ENCODE data around the gene RFX4.

DNA sequence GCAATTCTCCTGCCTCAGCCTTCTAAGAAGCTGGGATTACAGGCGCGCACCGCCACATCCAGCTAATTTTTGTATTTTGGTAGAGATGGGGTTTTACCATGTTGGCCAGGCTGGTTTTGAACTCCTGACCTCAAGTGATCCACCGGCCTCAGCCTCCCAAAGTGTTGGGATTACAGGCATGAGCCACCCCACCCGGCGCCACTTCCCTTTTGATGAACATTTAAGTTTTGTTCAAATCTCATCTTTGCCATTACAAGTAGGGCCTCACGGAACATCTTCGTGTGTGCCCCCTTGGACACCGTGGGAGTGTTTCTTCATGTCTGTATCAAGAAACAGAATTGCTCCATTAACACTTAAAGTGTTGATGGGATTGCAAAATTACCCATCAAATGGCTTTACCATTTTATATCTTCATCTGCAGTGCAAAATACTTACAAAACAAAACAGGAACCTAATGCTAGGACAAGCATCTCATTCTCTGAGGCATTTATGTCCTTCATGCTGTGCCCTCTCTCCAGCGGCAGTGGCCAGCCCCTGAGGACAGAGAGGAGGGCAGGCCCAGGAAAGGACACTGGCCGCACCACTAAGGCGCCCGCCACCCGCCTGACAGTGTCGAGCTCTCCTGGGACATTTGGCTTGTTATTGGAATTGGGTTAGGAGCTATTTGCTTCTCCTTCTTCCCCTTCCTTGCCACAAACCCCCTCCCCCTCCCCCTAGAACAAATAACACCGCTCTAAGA lies 61.7 kb downstream of the RFX4 start:
- TF ChIP-seq SPI1 (IDR thresholded peaks at IDR 0.05; ENCODE audit: low read depth, low read length), result no peak
- no peak for TF ChIP-seq POLR2A (IDR thresholded peaks at IDR 0.05; ENCODE audit: low read depth, low read length)
- no peak for TF ChIP-seq POLR2AphosphoS5 (IDR thresholded peaks at IDR 0.05; ENCODE audit: low read depth, low read length)
- TF ChIP-seq TAF1 (IDR thresholded peaks at IDR 0.05; ENCODE audit: low read depth, low read length), result no peak
- TF ChIP-seq PAX5 (IDR thresholded peaks at IDR 0.05; ENCODE audit: insufficient read depth, low read length, severe bottlenecking), result no peak
